ENCODE results near the gene FGF13.

Gene FGF13

DNA sequence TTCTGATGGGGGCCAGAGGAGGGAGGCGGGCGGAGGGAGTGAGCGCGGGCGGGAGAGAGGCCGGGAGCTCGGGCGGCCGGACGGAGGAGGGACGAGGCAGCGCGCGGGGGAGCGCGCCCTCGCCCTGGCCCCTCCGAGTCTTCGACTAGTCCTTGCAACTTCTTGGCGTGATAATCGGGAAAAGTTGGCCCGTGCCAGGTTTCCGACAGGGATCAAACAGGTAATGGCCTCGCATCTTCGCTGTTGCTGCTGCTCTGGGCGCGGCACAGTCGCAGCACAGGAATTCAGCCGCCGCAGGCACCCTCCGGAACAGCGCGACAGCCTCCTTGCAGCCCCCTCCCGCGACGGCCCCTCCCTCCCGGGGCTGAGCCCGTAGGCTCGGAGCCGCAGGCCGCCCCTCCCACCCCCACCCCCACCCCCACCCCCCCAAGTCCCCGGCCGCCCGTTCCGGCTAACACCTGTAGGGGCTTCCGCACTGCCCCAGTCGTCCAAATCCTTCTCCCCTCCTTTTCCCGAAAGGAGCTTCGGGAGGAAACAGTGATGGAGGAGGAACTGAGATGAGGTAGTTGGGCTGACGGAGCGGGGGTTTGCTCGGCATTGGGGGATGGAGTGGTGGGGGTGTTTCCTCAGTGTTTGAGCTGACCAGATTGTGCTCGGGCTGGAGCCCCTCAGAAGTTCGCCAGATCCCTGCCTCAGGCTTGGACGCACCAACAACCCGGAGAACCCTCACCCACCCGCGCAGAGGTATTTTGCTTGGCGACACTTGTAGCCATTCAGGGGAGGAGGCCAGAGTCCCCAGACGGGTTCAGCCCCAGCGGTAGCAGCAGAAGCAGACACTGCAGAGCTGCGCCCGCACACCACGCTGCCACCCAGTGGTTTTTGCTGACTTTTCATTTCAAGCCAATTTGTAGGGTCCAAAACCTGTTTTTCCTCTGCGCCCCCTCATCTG is at the start of gene FGF13:
TSS of gene FGF13 (minus strand) at position 319 of the 949 bp plus-strand sequence. CDS start 714 bp downstream, outside the sequence.
- no peak for DNase-seq

DNA sequence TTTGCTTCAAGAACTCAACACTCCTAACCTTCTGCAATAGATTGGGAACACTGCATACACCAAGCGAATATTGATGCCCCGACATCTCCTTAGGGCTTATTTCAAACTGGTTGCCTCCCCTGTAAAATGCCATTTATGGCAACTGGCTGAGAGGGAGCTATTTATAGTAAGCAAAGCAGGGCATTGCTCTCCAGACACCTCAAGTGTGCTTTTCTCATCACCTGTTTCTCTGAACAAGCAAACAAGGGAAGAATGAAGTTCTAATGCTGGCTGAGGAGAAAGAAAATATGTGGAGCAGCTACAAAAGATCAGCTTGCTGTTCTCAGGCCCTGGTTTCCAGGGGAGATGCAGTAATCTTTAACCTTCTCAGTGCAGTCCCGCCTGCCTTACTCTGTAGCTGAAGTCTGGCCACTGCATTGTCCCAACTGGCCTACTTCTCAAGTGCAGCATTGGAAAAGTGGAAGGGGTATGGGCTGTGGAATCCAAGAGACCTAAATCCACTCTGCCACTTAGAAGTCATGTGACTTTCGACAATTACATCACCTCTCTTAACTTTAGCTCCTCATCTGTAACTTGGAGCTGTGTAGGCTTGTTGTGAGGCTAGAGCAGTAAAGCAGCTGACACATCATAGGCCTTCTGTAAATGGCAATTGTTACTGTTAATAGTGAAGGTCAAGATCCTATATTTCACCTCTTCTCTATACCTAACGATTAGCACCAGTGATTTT is 47.9 kb upstream of the FGF13 start:
- no peak for DNase-seq

DNA sequence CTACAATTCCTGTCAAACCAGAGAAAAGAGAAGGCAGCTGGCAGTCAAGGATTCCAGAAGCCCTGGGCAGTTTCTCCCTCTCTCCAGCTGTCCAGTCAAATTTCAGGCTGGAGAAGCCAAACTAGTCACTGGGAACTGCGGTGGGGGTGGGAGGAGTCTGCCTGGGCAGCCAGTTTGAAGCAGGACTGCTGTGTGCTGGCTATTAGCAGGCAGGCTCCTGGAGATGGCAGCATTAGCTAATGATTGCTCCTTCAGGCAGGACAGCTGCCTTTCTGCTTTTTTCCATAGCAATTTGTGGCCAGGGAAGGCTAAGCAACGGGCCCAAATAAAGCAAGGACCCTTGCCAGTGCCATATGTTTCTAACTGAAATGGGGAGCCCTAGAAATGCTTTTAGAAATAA is 44.7 kb upstream of the FGF13 start:
- no peak for DNase-seq

DNA sequence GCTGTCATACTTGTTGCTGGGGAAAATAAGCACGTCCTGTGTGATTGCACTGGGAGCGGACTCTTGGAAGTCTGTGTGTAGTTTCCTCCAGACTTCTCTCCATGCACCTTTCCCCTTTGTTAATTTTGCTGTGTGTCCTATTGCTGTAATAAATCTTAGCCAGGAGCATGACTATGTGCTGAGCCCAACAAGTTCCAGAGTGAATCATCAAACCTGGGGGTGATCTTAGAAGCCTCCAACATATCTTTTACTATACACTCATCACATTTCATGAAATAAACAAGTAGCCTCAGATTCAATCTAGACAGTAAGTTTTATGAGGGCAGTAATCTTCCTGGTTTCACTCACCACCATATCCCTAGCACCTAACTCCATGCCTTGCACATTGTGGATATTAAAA is 43.3 kb upstream of the FGF13 start:
- no peak for DNase-seq

DNA sequence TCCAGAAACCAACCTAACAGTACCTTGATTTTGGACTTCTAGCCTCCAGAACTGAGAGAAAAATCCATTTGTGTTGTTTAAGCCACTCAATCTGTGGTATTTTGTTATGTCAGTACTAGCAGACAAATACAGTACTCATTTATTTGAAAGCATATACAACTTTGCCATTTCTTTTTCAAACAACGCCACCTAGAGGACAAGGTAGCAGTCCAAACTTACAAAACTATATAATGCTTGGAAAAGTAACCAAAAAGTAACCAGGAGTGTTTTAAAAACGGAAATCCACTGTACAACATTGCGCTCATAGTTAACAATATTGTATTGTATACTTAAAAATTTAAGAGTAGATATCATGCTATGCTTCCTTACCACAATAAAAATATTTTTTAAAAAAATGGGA is 37.0 kb upstream of the FGF13 start:
- DNase-seq, result no peak

DNA sequence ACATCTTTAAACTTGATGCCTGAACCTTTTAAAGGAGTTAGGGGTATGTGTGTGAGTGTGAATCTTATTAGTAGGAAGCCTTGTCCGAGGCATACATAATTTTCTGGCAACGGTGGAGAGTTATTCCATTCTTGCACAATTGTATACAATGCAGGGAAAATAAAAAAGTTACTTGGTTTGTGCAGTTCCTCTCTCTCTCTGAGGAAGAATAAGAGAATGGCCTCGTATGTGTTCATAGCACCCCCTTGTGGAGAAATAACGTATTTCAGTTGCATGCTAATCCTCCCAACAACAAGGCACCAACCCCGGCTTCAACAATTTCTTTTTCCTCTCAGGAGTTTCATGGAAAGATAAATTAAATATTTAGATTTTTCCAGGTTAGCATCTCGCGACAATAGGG is 33.7 kb upstream of the FGF13 start:
- DNase-seq, result no peak

DNA sequence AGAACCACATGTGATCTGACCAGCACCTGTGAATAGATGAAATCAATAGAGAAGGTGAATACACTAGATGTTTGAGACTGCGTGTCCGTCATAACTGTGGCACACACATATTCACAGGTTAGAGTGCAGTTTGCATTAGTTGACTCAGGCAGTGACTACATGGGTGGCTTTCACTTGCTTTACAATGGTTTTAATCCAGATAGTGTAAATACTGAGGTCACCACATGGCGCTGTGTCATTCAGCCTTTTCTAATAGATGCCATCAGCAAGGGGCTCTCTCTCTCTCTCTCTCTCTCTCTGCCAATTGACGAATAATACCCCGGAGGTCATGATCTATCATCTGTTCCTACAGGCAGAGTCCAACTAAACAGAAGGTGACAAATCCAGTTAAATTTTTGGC is 30.7 kb upstream of the FGF13 start:
- no peak for DNase-seq

DNA sequence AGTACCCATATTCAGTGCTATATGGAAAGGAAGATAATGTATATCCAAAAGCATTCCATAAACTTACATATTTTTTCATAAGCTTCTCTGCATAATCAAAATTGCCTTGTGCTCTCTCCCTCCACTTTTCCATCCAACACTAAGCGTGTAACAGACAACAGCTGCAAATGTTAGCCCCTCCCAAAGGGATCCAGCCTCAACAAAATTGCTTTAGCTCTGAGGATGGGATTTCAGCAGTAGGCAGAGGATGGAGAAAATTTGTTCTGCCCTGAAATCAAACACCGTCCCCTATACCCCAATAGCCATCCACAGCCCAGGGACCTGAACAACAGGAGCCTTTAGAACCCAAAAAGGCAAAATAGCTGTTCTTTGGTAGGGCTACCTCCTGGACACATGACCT is 28.8 kb upstream of the FGF13 start:
- no peak for DNase-seq

DNA sequence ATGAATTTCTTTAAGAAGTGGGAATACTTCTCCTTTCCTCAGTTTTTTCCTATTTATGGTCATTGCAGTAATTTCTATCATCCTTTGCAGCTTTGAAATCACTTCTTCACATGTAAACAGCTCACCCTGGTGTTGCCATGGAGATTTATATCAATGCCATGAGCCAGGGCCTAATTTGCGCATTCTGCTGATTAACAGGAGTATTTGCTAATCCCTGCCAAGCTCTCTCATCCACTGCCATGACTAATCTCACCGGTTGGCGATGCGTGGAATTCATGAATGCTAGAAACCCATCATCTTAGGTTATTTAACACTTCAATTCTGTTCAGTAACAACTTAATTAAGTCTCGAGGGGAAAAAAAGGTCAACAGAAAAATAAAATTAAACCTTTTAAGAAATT is 11.8 kb upstream of the FGF13 start:
- no peak for DNase-seq

DNA sequence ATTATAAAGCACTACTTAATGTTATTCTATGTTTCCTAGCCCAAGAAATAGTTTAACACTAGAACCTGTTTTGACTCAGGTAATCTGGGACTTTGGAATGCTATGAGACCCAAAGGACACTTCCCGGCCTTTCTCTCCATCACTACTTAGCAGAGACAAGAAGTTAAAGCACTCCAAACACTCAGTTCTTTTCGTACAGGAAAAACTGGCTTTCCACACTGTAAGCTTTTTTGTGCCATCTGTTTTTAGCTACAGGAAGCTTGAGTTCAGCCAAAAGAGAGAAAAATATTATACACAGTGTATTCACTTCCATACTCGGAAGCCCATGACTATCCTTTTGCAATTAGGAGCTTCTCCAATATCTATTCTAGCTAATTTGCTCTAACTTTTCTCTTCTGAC is 7.9 kb upstream of the FGF13 start:
- DNase-seq, result no peak

DNA sequence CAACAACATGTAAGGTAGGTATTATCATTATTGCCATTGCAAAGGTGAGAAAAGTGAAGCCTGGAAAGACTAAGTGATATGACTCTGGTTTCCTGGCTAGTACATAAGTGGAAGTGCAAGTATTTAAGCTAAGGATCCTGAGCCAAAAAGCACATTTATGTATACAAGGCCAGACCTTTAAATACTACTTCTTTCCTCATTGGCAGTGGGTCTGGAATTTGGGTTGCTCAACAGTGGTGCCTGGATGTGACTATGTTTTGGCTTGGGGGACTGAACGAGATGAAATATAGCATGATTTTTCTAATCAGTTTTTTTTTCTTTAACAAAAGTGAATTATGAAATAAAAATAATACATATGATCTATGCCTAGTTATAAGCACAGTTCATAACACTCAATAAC is 7.4 kb upstream of the FGF13 start:
- no peak for DNase-seq

DNA sequence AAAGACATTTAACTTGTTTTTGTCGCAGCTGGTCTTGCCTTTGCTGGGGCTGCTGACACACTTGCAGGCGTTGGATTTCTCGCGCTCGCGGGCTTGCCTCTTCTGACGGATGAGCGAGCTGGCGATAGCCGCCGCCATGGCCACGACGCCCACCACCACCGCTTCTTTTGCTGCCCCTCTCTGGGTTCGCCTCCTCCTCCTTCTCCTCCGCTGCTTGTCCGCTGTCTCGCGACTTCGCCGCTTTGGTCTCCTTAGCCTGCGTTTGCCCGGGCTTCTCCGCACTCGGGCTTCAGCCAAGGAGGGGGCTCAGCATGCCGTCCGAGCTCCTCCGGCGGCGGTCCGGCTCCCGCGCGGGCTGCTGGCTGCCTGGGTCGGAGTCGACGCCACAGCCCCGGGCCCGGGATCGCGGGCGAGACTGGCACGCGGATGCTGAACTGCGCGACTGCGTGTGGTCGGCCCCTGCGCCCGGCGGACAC is 613 bp downstream of the FGF13 start:
- no peak for DNase-seq

DNA sequence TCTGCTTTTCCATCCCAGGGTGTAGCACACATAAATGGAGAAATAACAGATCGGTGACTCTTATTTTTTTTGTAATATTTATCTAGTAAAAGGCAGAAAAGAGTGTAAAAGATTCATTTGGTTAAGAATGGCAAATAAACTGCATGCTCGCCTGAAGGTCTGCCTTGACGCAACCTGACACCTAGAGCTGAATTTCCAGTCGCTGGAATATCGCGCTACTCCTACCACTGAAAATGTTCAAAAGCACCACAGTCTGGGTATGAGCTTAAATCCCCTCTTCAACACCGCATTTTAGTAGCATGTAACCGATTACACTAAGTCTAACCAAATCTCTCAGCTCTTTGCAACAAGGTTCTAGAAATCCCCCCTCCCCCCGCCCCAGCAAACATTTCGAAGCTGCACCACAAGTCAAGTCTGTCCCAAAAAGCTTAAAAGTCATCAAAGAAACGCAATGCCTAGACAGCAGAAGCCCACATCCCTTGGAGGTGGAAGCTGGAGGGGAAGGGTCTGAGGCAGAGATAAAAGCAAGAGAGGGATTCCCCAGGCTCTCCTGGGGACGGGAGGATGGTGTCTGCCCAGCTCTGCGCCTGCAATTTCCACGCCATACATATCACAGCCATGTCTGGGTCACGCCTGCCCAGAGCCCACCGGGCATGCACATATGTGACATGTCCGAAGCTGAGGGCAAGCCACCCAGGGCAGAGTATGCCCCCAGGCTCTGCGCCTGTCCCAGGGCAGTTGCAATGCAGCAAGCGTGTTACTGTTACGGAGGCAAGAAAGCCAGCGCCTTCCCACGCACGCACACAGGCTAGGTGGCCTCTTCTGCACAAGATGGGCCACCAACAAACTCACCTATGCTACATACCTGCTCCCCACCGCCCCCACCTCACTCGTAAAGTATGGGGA is 1.4 kb downstream of the FGF13 start:
- DNase-seq, result no peak

DNA sequence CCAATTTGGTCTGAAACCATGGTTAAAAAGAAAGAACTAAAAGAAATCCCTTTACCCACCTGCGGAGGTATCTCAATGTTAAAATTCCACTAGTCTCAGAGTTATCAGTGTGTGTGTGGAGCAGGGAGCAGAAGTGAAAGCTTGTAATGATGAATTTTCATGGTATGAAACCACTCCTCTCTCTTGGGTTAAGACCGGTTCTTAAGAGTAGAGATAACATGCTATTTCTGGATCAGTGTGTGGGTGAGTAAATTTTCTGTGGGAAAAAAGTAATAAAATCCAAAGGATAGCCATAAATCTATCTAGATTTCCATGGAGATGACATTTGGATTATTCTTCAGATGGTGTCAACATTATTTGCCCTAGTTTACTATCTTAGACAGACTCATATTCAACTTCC is 3.2 kb downstream of the FGF13 start:
- no peak for DNase-seq

DNA sequence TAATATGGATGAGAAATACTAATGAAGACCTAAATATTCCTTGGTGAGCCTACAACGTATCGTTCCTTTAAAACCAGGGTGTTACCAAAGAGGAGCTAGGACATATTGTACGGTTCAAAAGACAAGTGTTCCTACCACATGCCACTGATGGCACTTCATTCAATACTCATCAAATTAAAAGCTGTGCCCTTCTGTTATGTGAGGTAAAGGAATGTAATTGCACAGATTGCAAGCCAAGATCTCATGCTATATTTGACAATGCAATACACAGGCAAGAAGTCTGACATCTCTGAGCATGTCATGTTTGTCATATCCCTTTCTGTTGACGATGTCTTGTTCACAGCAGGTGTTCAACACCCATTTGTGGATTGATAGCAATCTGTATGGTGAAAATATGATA is 6.9 kb downstream of the FGF13 start:
- DNase-seq, result no peak

DNA sequence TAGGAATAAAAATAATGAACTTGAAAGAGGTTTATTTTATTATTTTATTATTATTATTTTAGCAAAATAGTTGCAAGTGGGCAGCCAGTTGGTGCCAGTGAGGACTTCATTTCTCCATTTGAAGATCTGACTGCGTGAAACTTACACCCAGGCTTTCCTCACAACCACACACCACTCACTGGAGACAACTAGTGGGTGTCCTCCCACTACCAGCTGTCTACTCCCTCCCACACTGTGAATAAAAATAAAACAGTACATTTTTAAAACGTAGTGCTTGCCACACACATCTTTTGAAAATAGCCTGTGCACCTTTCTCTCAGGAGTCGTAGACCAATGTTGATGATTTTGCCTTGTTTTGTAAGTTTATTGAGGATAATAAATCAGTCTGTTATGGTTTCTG is 7.4 kb downstream of the FGF13 start:
- no peak for DNase-seq

DNA sequence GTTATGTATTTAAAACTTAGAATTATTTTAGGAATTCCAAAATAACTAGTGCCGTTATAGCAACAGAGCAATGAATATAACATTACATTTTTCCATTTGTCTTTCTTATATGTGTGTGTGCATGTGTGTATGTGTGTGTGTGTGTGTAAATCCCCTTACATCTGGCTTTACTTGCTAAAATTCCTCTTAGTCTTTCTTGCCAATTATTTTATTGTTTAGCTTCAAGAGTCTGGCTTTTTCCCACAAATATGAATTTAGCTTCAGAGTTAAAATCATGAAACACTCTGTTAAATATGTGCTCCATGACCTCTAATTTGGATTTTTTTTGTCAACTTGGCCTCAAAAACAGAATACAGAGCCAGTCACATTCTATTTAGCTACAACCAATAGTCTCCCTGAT is 18.9 kb downstream of the FGF13 start:
- DNase-seq, result no peak

DNA sequence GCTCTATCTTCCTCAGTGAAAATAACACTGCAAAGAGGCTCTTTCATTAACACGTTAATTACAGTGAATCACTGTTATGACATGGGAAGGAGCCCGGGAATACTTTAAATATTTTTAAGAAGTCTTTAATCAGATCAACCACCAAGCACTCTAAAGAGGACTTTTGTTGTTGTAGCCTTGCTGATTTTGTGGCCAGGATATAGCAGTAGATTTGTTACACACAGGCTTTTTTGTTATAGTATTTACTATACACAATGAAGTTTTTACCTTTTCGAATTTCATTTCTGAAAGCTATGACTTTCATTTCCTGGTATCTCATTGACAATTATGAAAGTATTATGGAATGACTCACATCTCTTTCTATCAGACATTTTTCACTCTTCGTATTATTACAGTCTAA is 20.3 kb downstream of the FGF13 start:
- no peak for DNase-seq

DNA sequence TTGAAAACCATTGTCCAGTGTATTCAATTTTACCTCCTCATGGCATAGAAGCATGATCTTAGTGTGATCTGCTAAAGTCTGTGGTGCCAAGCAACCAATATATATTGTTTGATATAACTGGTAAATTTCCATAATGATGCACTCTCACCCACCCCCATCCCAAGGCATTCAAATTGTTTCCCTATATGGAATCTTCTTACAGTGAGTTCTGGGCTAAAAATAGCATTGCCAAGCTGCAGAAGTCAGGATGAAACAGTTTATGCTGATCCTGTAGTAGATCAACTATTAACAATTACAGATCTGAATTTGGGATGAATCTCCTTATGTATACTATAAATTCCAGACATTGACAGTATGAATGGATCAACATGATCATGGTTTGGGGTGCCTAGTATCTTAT is 20.9 kb downstream of the FGF13 start:
- DNase-seq, result no peak

DNA sequence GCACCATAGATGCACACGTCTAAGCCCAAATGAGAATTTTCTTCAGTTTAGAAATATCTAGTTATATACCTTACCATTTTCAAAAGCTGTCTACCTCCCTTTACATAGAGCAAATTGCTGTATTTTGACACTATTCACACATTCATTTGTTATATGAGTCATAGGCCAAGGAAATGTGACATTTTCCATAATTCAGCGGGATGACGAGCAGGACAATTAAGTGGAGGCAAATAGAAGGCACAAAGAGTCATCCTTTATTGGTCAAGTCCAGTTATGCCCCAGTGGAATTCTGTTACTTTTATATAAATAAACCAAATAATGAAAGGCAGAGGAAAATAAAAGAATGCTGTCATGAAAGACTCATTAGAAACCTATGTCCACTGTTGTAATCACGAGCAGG is 27.9 kb downstream of the FGF13 start:
- no peak for DNase-seq

DNA sequence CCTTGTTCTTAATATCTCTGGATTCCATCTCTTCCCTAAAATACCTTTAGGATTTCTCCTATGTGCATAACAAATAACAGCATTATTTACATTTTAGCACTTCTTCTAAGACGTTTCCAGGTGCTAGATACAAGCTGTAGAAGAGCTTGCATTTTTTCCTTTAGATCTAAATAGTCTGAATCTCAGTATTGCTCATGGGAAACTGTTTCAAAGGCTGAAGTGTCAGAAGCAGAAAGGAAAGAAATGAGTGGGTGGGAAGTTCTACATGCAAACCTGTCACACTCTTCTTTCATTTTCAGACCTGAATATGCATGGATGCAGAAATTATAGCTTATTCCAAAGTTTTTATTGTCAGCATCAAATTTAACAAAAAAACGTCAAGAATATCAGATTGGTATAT is 41.8 kb downstream of the FGF13 start:
- no peak for DNase-seq

DNA sequence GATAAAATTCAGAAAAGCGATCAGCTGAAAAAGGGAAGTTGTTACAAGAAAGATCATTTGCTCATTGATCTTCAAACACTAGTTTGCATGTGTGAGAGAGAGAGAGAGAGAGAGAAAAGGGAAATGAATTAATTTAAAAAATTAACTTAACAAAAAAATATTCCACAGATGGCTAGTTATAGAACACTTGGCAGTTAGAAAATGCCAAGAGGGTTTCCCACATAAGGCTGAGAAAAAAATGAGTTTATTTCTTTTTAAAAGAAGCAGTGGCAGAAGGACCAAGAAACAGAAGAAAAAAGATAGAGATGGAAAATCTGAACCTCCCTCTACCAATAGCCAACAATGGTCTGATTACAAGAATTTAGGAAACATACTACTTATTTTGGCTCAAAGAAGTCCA is 47.1 kb downstream of the FGF13 start:
- DNase-seq, result no peak

DNA sequence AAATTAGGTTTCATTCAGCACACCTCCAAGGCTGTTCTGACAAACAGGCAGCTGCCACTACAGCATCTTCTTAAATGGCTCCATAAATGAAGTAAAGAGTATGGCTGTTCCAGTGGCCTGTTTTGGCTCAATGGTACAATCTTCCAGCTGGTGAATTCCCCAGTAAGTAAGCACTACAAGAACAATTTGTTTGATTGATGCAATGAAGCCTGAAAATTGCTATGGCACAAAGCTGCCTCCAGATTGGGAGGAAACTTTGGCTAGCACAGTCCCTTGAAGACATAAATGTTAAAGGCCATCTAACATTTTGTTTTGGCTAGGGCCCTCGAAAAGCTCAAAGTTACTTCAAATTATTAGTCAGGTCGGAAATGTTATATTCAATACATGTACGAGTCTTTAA is 47.5 kb downstream of the FGF13 start:
- DNase-seq, result no peak
